Heart left ventricle (tissue), 13 donors: Measurements from ENCODE around the gene TSC2.

Source experiments
- POLR2A ChIP-seq, 2 donors: fragments of 450-650 bp; IDR thresholded peaks; one replicate each; pipeline ENCODE4 v1.6.1; 2017; ENCODE audit warnings: antibody characterized with exemption in 2 of 2, mild to moderate bottlenecking in 2 of 2, moderate library complexity in 2 of 2
- TF ChIP-seq, protein P1 (sequence below), 12 donors: fragments of 200-600 bp; sonication (generic) in 4 of 12; IDR thresholded peaks; one replicate each; pipeline versions ENCODE4 v1.5.0 to v1.8.0; 2018 to 2022; ENCODE audit warnings: antibody characterized with exemption in 12 of 12, mild to moderate bottlenecking in 5 of 12
- donor health status: ischemic (EF 13 %, LVEDD 7.1; RV severe dilation, severe dysfunction).
- donor health status: DM: no; HTN: yes; CAD: no.
- donor health status: DM: no; HTN: no; CAD: no.
- donor health status: ischemic (EF 25% LVEDD 6.9; RV normal size, moderate dysfunction).
- donor health status: ischemic (EF 25% LVEDD 5.7; RV mildly dilated, moderate dysfunction).
- donor health status: ischemic (EF 35%, LVEDD 5.7; RV mildly dilated, moderate dysfunction).
- donor health status: nonischemic (EF 11% LVEDD 7.7; RV severe dilation, severe dysfunction).
- donor health status: DM: yes; HTN: yes; CAD: no.
- donor health status: PGD.
- donor health status: ischemic (EF 29% LVEDD 5.4; RV normal size, mild dysfunction).
- donor health status: nonischemic (EF 23%, LVEDD 6.1; RV moderate dilation, normal function).

DNA sequence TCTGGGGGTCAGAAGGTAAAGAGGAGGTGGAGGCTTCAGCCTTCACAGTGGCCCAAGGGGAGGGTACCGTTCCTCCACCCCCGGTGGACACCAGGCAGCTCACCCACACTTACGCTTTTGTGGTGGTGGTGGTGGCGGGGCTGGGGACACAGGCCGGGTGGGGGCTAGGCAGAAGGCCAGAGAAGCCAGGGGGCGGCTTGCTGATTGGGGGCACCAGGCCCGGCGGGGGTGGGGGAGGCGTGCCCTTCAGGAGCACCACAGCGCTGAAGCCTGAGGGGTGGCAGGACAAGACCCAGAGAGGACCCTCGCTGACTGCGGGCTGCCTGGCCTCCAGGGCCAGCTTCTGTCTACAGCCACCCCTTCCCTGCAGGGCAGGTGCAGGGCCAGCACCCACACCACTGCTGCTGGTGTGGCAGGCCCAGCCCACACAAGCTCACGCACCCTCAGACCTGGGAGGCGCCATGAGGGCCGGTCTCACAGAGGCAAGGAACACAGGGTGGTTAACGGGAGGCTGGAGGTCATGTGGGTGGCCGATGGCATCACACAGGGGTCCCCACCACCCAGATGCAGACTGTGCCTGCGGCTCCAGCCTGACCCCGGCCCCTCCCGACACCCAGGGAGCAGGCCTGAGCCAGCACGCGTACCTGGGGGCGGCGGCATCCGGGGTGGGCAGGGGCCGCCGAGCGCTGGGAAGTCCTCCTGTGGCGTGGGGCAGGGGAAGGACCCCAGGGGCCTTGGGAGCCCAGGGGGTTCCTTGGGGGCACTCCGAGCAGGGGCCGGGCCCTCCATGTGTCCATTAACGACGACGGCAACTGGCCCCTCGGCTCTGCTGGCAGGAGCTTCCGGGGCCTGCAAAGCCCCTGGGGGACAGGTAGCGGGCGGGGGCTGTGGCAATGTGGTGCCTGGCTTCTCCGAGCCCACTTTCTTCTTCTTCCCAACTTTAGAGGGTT, 48.7 kb upstream of the TSC2 start:
- no peak for TF ChIP-seq POLR2A (IDR thresholded peaks at IDR 0.05)
- TF ChIP-seq, protein P1, sequence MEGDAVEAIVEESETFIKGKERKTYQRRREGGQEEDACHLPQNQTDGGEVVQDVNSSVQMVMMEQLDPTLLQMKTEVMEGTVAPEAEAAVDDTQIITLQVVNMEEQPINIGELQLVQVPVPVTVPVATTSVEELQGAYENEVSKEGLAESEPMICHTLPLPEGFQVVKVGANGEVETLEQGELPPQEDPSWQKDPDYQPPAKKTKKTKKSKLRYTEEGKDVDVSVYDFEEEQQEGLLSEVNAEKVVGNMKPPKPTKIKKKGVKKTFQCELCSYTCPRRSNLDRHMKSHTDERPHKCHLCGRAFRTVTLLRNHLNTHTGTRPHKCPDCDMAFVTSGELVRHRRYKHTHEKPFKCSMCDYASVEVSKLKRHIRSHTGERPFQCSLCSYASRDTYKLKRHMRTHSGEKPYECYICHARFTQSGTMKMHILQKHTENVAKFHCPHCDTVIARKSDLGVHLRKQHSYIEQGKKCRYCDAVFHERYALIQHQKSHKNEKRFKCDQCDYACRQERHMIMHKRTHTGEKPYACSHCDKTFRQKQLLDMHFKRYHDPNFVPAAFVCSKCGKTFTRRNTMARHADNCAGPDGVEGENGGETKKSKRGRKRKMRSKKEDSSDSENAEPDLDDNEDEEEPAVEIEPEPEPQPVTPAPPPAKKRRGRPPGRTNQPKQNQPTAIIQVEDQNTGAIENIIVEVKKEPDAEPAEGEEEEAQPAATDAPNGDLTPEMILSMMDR (IDR thresholded peaks at IDR 0.05), result no peak
